Prostate gland (tissue), 2 donors: ENCODE measurements around the gene PDE6A. TPM values are rescaled to one million over a fixed set of nuclear protein-coding genes. Genes with fewer than 3 reads are reported as not detected.

Source experiments
- DNase-seq: peaks from one replicate; pipeline ENCODE4 v3.0.0-alpha.2; 2019; ENCODE audit warnings: low spot score
- H3K27ac ChIP-seq, 2 donors: fragments of 200-600 bp; sonication (generic); 2 replicates each; pipeline ENCODE4 v1.5.1; 2017 to 2019
- H3K27me3 ChIP-seq: fragments of 200-600 bp; sonication (generic); replicated peaks from 2 replicates; pipeline ENCODE4 v1.5.1; 2019; ENCODE audit not compliant: insufficient read depth
- H3K36me3 ChIP-seq, 2 donors: fragments of 200-600 bp; sonication (generic); 1 replicate in 1 of 2; 2 replicates in 1 of 2; pipeline versions ENCODE4 v1.5.1 to v1.8.1; 2017 to 2019
- H3K4me1 ChIP-seq: fragments of 200-600 bp; sonication (generic); replicated peaks from 2 replicates; pipeline ENCODE4 v1.5.1; 2019
- H3K4me3 ChIP-seq, 2 donors: fragments of 200-600 bp; sonication (generic); 2 replicates each; pipeline ENCODE4 v1.5.1; 2017 to 2019
- H3K9me3 ChIP-seq: fragments of 200-600 bp; sonication (generic); 2 replicates; pipeline ENCODE4 v1.5.1; 2017
- POLR2A ChIP-seq: fragments of 450-650 bp; IDR thresholded peaks from one replicate; pipeline ENCODE4 v1.6.1; 2016; ENCODE audit warnings: antibody characterized with exemption, mild to moderate bottlenecking
- POLR2AphosphoS5 ChIP-seq: sonication (generic); formaldehyde crosslinking; IDR thresholded peaks from one replicate; pipeline ENCODE4 v1.6.1; 2017; ENCODE audit warnings: antibody characterized with exemption
- WGBS: methylation state at CpG from one replicate; pipeline ENCODE4 v1.1.5; 2018; 5-methylcytosine and 5-hydroxymethylcytosine counted together
- intact Hi-C: fragments of 100-400 bp; cut with DNase I; formaldehyde crosslinking; loops from one replicate; pipeline ENCODE4 v1.14.2; 2022
- total RNA-seq, 2 donors: library from RNA; depleted of rRNA; stranded (reverse); fragments of >200 nt; gene quantifications; one replicate each; pipeline ENCODE4 v1.1.0, GENCODE V29; 2016
- TF ChIP-seq, protein P1 (sequence below), 4 experiments: fragments of 200-600 bp in 2 of 4; fragments of 450-650 bp in 2 of 4; sonication (generic) in 2 of 4; IDR thresholded peaks; 1 replicate in 3 of 4; 2 replicates in 1 of 4; pipeline ENCODE4 v1.5.1; 2016 to 2019; ENCODE audit warnings: antibody characterized with exemption in 4 of 4, mild to moderate bottlenecking in 2 of 4, moderate library complexity in 2 of 4

Gene PDE6A
- total RNA-seq, 2 donors from 2014 or later, result 0.91 TPM; not detected in 1

DNA sequence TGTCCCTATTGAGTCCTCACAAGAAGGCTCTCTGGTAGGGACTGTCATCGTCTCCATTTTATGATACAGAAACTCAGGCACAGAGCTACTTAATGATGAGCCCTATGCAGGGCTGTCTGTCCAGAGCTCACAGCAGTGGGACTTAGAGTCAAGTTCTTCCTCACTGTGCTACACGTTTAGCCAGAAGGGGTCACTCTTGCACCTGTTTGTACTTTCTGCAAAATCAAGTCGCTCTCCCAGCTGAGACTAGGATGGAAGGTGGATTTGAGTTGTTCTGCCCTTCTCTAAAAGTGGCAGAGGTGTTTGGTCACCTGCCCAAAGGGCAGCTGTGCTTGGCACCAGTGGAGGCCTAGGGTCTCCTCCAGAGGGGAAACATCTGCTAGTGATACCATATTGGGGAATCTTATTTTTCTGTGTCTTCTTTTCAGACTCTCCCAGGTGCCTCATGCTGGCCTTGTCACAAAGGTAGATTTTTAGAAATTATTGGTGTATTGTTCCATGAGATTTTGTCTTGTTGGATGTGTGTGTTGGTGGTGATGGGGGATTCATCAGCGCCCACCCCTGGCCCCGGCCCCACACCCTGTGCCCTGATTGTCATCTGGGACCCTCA is 110.2 kb downstream of the PDE6A start:
- Histone ChIP-seq H3K27me3 (no peaks in the 10 kb centered on the region), H3K9me3 (no peaks in the 10 kb centered on the region), H3K4me1 (no peaks in the 10 kb centered on the region), H3K36me3 (no peaks in the 10 kb centered on the region), H3K27ac (no peak overlapping the region), H3K4me3 (no peak overlapping the region)
- intact Hi-C loops, result loop anchor here (2.0 to 10.0 kb wide), 3 partner anchors 126 to 390 kb away; partner anchors contain the start of gene SLC26A2
- peak; percentile 81 for DNase-seq
- TF ChIP-seq POLR2AphosphoS5, result peak; percentile 34
- TF ChIP-seq, protein P1, sequence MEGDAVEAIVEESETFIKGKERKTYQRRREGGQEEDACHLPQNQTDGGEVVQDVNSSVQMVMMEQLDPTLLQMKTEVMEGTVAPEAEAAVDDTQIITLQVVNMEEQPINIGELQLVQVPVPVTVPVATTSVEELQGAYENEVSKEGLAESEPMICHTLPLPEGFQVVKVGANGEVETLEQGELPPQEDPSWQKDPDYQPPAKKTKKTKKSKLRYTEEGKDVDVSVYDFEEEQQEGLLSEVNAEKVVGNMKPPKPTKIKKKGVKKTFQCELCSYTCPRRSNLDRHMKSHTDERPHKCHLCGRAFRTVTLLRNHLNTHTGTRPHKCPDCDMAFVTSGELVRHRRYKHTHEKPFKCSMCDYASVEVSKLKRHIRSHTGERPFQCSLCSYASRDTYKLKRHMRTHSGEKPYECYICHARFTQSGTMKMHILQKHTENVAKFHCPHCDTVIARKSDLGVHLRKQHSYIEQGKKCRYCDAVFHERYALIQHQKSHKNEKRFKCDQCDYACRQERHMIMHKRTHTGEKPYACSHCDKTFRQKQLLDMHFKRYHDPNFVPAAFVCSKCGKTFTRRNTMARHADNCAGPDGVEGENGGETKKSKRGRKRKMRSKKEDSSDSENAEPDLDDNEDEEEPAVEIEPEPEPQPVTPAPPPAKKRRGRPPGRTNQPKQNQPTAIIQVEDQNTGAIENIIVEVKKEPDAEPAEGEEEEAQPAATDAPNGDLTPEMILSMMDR (IDR thresholded peaks at IDR 0.05), result peak; percentile 21 to 81 (median 70)
- no peak for TF ChIP-seq POLR2A
- 42% methylated on average over 5 of the region's 5 CpGs for WGBS

DNA sequence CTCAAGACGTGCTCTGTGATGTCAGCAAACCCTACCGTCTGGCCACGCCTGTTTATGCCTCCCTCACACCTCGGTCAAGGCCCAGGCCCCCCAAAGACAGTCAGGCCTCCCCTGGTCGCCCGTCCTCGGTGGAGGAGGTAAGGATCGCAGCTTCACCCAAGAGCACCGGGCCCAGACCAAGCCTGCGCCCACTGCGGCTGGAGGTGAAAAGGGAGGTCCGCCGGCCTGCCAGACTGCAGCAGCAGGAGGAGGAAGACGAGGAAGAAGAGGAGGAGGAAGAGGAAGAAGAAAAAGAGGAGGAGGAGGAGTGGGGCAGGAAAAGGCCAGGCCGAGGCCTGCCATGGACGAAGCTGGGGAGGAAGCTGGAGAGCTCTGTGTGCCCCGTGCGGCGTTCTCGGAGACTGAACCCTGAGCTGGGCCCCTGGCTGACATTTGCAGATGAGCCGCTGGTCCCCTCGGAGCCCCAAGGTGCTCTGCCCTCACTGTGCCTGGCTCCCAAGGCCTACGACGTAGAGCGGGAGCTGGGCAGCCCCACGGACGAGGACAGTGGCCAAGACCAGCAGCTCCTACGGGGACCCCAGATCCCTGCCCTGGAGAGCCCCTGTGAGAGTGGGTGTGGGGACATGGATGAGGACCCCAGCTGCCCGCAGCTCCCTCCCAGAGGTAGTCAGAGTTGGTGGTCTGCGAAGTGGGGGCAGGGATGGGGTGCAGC is 111.3 kb downstream of the PDE6A start:
- TF ChIP-seq, protein P1 (IDR thresholded peaks at IDR 0.05), result no peak
- TF ChIP-seq POLR2AphosphoS5 (no peak), POLR2A (no peak)
- 86% methylated on average over 30 of the region's 30 CpGs for WGBS
- no peaks in the 10 kb centered on the region for H3K36me3 ChIP-seq

DNA sequence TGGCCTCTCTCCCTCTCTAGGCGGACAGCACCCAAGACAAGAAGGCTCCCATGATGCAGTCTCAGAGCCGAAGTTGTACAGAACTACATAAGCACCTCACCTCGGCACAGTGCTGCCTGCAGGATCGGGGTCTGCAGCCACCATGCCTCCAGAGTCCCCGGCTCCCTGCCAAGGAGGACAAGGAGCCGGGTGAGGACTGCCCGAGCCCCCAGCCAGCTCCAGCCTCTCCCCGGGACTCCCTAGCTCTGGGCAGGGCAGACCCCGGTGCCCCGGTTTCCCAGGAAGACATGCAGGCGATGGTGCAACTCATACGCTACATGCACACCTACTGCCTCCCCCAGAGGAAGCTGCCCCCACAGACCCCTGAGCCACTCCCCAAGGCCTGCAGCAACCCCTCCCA is 112.0 kb downstream of the PDE6A start:
- DNase-seq, result no peak
- no peaks in the 10 kb centered on the region for H3K36me3 ChIP-seq
- TF ChIP-seq POLR2A, result no peak
- TF ChIP-seq, protein P1 (IDR thresholded peaks at IDR 0.05), result no peak
- TF ChIP-seq POLR2AphosphoS5, result no peak
- intact Hi-C loops, result loop anchor here (10.0 kb wide), 1 partner anchor 392 kb away; no protein-coding TSS in a partner anchor
- H3K4me1 ChIP-seq, result no peaks in the 10 kb centered on the region
- H3K9me3 ChIP-seq, result no peaks in the 10 kb centered on the region
- no peak overlapping the region for H3K4me3 ChIP-seq
- WGBS, result 97% methylated on average over 7 of the region's 12 CpGs
- H3K27me3 ChIP-seq, result no peaks in the 10 kb centered on the region
- H3K27ac ChIP-seq, result no peak overlapping the region

More for the DNA sequence above, 111.3 kb downstream of the PDE6A start:
- Histone ChIP-seq H3K27me3 (no peaks in the 10 kb centered on the region), H3K4me1 (no peaks in the 10 kb centered on the region), H3K4me3 (no peak overlapping the region), H3K9me3 (no peaks in the 10 kb centered on the region), H3K27ac (no peak overlapping the region)
- intact Hi-C loops, result loop anchor here (10.0 kb wide), 1 partner anchor 392 kb away; no protein-coding TSS in a partner anchor
- DNase-seq, result no peak

DNA sequence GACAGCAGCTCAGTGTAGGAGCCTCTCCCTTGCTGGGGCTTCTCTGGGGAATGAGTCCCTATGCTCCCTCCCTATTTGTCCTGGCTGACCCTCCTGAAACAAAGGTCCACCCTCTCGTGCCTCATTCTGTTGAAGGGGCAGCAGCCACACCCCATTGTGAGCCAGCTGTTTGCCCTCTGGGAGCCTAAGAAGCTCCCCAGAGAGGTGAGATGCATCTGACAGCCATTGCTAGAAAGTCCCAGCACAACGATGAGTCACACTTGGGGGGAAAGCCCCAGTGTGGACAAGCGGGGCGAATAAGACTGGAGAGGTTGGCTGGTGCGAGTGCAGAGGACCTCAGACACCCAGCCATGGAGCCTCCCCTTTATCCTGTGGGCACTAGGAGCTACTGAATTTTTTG is 113.1 kb downstream of the PDE6A start:
- H3K4me1 ChIP-seq, result no peaks in the 10 kb centered on the region
- no peak overlapping the region for H3K27ac ChIP-seq
- H3K27me3 ChIP-seq, result no peaks in the 10 kb centered on the region
- no peaks in the 10 kb centered on the region for H3K9me3 ChIP-seq
- no peaks in the 10 kb centered on the region for H3K36me3 ChIP-seq
- TF ChIP-seq POLR2A, result no peak
- TF ChIP-seq, protein P1 (IDR thresholded peaks at IDR 0.05), result no peak
- TF ChIP-seq POLR2AphosphoS5, result no peak
- intact Hi-C loops, result loop anchor here (10.0 kb wide), 1 partner anchor 393 kb away; no protein-coding TSS in a partner anchor
- no peak overlapping the region for H3K4me3 ChIP-seq
- WGBS, result 52% methylated on average over 5 of the region's 5 CpGs
- DNase-seq, result no peak
